ENCODE results near the gene FLT1.

DNA sequence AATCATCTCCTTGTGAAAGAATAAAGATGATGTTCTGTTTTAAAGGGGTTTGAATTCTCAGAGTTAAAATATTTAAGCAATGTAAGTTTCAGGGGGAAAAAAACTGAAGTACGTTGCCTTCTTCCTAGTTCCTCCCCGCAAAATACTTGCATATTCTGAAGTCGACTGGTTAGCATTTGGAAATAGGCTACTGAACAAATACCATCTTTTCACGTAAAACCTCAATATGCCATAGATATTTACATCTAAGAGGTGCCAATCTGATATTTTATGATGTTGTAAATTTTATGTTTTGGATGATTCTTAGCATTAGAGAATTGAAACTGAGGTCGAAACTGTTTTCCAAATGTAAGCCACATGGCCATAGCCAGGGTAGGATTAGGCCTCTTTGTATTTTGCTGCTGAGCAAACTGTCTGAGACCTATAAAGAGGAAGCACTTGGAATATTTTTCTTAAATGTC lies 138.3 kb downstream of the FLT1 start:
- TF ChIP-seq, protein P1, sequence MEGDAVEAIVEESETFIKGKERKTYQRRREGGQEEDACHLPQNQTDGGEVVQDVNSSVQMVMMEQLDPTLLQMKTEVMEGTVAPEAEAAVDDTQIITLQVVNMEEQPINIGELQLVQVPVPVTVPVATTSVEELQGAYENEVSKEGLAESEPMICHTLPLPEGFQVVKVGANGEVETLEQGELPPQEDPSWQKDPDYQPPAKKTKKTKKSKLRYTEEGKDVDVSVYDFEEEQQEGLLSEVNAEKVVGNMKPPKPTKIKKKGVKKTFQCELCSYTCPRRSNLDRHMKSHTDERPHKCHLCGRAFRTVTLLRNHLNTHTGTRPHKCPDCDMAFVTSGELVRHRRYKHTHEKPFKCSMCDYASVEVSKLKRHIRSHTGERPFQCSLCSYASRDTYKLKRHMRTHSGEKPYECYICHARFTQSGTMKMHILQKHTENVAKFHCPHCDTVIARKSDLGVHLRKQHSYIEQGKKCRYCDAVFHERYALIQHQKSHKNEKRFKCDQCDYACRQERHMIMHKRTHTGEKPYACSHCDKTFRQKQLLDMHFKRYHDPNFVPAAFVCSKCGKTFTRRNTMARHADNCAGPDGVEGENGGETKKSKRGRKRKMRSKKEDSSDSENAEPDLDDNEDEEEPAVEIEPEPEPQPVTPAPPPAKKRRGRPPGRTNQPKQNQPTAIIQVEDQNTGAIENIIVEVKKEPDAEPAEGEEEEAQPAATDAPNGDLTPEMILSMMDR (IDR thresholded peaks at IDR 0.05): no peak
- TF ChIP-seq POLR2A (IDR thresholded peaks at IDR 0.05) (no peak), EP300 (IDR thresholded peaks at IDR 0.05) (no peak)
